ENCODE data around the gene STAB1.

DNA sequence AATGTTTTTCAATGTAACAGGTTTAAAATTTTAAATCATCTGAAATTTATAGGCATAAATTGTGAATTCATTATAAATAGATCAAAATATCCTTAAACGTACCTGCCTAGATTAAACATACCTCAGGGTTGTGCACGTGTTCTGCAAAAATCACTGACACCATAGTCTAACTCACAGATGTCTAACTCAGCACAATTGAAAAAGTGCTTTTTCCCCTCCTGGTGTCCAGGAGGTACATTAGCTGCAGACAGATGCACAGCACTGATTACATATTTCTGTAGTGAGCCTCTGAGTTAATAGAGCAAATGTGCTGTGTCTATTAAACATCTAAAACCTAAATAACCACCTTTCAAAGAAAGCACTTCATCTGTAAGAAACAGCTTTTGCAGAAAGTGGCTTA lies 52.0 kb downstream of the STAB1 start:
- TF ChIP-seq TAF1 (IDR thresholded peaks at IDR 0.05; ENCODE audit: low read depth, low read length) = no peak
- TF ChIP-seq, protein P1, sequence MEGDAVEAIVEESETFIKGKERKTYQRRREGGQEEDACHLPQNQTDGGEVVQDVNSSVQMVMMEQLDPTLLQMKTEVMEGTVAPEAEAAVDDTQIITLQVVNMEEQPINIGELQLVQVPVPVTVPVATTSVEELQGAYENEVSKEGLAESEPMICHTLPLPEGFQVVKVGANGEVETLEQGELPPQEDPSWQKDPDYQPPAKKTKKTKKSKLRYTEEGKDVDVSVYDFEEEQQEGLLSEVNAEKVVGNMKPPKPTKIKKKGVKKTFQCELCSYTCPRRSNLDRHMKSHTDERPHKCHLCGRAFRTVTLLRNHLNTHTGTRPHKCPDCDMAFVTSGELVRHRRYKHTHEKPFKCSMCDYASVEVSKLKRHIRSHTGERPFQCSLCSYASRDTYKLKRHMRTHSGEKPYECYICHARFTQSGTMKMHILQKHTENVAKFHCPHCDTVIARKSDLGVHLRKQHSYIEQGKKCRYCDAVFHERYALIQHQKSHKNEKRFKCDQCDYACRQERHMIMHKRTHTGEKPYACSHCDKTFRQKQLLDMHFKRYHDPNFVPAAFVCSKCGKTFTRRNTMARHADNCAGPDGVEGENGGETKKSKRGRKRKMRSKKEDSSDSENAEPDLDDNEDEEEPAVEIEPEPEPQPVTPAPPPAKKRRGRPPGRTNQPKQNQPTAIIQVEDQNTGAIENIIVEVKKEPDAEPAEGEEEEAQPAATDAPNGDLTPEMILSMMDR (IDR thresholded peaks at IDR 0.05; ENCODE audit: control extremely low read depth in 1 of 3, insufficient read depth in 1 of 3, low read depth in 1 of 3, low read length in 3 of 3) = no peak
- no peak for TF ChIP-seq EZH2 (IDR thresholded peaks at IDR 0.05; ENCODE audit: low read depth, low read length, severe bottlenecking)
- no peak for TF ChIP-seq BRCA1 (IDR thresholded peaks at IDR 0.05; ENCODE audit: low read depth, low read length)
- no peak for TF ChIP-seq KDM1A (IDR thresholded peaks at IDR 0.05; ENCODE audit: borderline replicate concordance, low read length)
- TF ChIP-seq POLR2AphosphoS5 (IDR thresholded peaks at IDR 0.05; ENCODE audit: low read depth, low read length) = no peak
